A673 (cell line): ENCODE measurements around the gene H2BK1.

Source experiments
- EZH2 ChIP-seq: fragments of 200-600 bp; sonication (generic); IDR thresholded peaks from 2 replicates; pipeline ENCODE4 v1.6.1; 2017; ENCODE audit warnings: borderline replicate concordance, low read depth, mild to moderate bottlenecking, mixed read lengths, antibody characterized with exemption, low read length; ENCODE audit not compliant: poor library complexity, severe bottlenecking
- TF ChIP-seq, protein P1 (sequence below): fragments of 300-800, 200-600 bp; sonication (generic); conservative IDR thresholded peaks from 2 replicates; pipeline ENCODE4 v1.5.1; 2017; ENCODE audit warnings: low read depth, mild to moderate bottlenecking, antibody characterized with exemption, low read length, moderate library complexity, mixed read lengths

DNA sequence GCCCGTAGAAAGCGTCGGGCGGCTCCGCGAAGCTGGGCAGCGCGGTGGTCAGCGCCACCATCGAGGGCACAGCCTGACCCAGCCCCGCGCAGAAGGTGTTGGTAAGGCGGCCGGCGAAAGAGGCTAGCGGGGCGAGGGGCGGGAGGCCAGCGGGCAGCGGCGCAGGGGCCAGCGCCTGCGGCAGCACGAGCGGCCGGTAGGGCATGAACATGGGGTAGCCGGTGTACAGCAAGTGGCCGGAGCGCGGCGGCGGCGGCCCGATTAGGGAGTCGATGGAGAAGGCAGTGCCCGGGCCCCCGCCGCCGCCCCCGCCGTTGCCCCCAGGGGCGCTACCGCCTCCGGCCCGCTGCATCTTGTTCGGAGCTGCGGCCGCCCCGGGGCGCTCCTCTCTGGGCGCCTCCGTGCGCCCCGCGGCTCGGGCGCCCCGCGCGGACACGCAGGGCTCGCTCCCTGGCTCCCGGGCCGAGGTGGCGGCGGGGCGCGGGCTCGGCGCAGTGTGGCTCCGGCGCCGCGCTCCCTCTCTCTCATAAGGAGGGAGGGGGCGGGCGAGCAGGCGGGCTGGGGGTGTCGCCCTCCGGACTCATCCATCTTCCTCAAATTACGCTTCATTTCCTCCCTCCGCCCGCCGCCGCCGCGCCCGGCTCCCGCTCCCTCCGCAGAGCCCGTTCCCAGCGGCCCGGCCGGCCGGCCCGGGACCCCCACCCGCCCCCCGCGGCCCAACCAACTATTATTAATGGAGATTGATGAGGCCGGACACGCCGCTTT lies 42.9 kb downstream of the H2BK1 start, which contains the start of gene GBX1:
- TF ChIP-seq, protein P1, sequence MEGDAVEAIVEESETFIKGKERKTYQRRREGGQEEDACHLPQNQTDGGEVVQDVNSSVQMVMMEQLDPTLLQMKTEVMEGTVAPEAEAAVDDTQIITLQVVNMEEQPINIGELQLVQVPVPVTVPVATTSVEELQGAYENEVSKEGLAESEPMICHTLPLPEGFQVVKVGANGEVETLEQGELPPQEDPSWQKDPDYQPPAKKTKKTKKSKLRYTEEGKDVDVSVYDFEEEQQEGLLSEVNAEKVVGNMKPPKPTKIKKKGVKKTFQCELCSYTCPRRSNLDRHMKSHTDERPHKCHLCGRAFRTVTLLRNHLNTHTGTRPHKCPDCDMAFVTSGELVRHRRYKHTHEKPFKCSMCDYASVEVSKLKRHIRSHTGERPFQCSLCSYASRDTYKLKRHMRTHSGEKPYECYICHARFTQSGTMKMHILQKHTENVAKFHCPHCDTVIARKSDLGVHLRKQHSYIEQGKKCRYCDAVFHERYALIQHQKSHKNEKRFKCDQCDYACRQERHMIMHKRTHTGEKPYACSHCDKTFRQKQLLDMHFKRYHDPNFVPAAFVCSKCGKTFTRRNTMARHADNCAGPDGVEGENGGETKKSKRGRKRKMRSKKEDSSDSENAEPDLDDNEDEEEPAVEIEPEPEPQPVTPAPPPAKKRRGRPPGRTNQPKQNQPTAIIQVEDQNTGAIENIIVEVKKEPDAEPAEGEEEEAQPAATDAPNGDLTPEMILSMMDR, result no peak
- peak; percentile 73 for TF ChIP-seq EZH2
